Measurements from ENCODE around the gene FDXACB1.

Gene FDXACB1

DNA sequence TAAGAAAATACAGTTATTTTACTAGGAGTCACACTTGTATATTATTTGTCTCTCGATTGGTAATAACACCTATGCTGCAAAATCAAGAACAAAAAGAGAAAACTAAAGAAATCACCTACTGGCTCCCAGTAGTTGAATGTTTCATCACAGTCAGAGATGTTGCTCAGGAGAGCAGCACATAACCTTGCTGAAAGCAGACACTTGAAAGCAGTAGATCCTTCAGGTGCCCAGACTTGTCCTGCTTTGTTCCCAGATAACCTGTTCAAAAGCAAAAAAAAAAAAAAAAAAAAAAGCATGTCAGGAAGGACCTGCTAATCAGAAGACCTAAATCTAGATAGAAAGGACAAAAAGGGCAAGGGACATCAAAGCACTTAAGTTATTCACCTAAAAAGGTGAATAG, 8.9 kb downstream of the FDXACB1 start:
- H3K36me3 ChIP-seq (ENCODE audit: control insufficient read depth in 1 of 2, insufficient read depth in 2 of 2, low read length in 2 of 2), result peaks cover 12 to 35% of the 10 kb centered on the region in 2 donors
- H3K4me1 ChIP-seq (ENCODE audit: control insufficient read depth in 1 of 2, insufficient read depth in 2 of 2, low read length in 2 of 2), result peaks cover 7 to 8% of the 10 kb centered on the region in 2 donors
- no peaks in the 10 kb centered on the region for H3K9me3 ChIP-seq (ENCODE audit: control insufficient read depth in 1 of 2, low read length in 2 of 2)
- no peaks in the 10 kb centered on the region for H3K27me3 ChIP-seq (ENCODE audit: low read depth, low read length)
- H3K27ac ChIP-seq (ENCODE audit: low read length), result no peak overlapping the region
- peak overlapping the region; percentile 92 for H3K4me3 ChIP-seq (ENCODE audit: low read depth in 1 of 2, low read length in 2 of 2)

DNA sequence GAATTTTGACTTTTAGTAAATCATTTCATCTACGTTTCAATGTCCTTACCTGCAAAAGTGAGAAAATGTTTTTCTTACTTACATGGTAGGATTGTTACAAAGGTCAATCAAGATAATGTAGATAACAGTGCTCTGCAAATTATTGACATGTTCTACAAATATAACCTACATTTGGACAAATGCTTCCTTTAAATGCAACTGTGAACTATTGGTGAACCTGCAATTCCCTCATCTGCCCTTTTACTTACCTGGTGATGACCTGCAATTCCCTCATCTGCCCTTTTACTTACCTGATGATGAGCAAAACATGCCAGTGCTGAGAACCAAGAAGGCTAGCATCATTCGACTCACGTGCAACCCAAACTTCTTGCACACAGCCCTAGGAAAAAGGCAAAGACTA, 18.7 kb downstream of the FDXACB1 start:
- Histone ChIP-seq H3K4me3 (ENCODE audit: low read depth in 1 of 2, low read length in 2 of 2) (no peak overlapping the region), H3K27me3 (ENCODE audit: low read depth, low read length) (no peaks in the 10 kb centered on the region), H3K36me3 (ENCODE audit: control insufficient read depth in 1 of 2, insufficient read depth in 2 of 2, low read length in 2 of 2) (peaks cover 31 to 58% of the 10 kb centered on the region in 2 donors), H3K9me3 (ENCODE audit: control insufficient read depth in 1 of 2, low read length in 2 of 2) (no peaks in the 10 kb centered on the region), H3K27ac (ENCODE audit: low read length) (no peak overlapping the region), H3K4me1 (ENCODE audit: control insufficient read depth in 1 of 2, insufficient read depth in 2 of 2, low read length in 2 of 2) (no peaks in the 10 kb centered on the region)

DNA sequence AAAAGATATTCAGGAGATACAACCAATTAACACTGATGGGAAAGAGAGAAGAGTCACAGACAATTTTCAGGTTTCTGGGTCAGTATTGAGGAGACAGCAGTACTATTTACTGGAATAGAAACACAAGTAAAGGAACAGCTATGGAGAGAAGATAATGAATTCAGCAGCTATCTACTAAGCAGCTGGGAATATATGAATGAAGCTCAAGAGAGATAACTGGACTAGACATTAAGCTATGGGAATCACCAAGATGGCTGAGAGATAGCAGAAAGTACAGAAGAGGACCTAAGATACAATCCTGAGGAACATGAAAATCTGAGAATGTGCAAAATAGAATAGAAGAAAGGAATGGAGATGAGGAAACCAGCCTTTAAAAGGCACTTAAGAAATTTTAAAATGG, 23.5 kb downstream of the FDXACB1 start:
- Histone ChIP-seq H3K36me3 (ENCODE audit: control insufficient read depth in 1 of 2, insufficient read depth in 2 of 2, low read length in 2 of 2) (peaks cover 52 to 67% of the 10 kb centered on the region in 2 donors), H3K4me3 (ENCODE audit: low read depth in 1 of 2, low read length in 2 of 2) (no peak overlapping the region)

DNA sequence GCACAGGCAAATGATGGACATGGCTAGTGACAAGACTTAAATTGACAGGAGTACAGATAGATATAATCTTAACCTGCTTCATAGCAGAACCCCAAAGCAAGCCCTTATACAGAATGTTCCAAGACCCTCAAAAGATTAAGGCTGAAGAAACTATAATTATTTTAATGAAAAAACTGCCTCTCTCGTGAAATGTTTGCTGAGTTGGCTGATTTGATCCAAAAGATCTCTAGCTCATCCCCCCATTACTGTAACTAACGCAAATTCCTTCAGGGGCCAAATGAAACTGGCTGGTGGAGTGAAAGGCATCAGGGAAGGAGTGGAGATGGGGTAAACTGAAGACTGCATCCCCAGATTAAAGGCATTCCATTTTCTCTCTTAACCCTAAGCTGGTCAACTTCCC, 26.9 kb downstream of the FDXACB1 start:
- Histone ChIP-seq H3K27me3 (ENCODE audit: low read depth, low read length) (no peaks in the 10 kb centered on the region), H3K4me1 (ENCODE audit: control insufficient read depth in 1 of 2, insufficient read depth in 2 of 2, low read length in 2 of 2) (no peaks in the 10 kb centered on the region), H3K9me3 (ENCODE audit: control insufficient read depth in 1 of 2, low read length in 2 of 2) (no peaks in the 10 kb centered on the region), H3K27ac (ENCODE audit: low read length) (no peak overlapping the region), H3K4me3 (ENCODE audit: low read depth in 1 of 2, low read length in 2 of 2) (no peak overlapping the region), H3K36me3 (ENCODE audit: control insufficient read depth in 1 of 2, insufficient read depth in 2 of 2, low read length in 2 of 2) (peaks cover 35 to 60% of the 10 kb centered on the region in 2 donors)

More for the DNA sequence above, 23.5 kb downstream of the FDXACB1 start:
- Histone ChIP-seq H3K4me1 (ENCODE audit: control insufficient read depth in 1 of 2, insufficient read depth in 2 of 2, low read length in 2 of 2) (no peaks in the 10 kb centered on the region), H3K27ac (ENCODE audit: low read length) (no peak overlapping the region), H3K27me3 (ENCODE audit: low read depth, low read length) (no peaks in the 10 kb centered on the region), H3K9me3 (ENCODE audit: control insufficient read depth in 1 of 2, low read length in 2 of 2) (no peaks in the 10 kb centered on the region)

DNA sequence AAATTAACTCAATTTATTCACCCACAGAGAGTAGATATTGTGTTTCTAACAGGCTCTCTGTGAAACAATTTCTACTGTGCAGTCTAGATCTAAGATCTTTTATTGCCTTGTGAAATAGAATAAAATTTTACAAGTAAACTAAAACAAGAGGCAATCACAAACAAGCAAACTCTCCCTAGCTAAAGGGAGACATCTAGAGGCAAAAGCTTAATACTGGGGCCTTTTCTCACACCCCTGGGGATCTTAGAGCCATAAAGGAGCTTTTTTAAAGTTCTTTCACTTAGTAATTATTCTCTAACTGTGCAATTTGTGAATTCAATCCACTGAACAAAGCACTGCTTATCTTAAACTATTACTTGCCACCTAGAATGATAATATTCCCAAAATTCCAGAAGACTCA, 27.3 kb downstream of the FDXACB1 start:
- Histone ChIP-seq H3K36me3 (ENCODE audit: control insufficient read depth in 1 of 2, insufficient read depth in 2 of 2, low read length in 2 of 2) (peaks cover 35 to 58% of the 10 kb centered on the region in 2 donors), H3K4me3 (ENCODE audit: low read depth in 1 of 2, low read length in 2 of 2) (no peak overlapping the region), H3K9me3 (ENCODE audit: control insufficient read depth in 1 of 2, low read length in 2 of 2) (no peaks in the 10 kb centered on the region), H3K27ac (ENCODE audit: low read length) (no peak overlapping the region), H3K4me1 (ENCODE audit: control insufficient read depth in 1 of 2, insufficient read depth in 2 of 2, low read length in 2 of 2) (no peaks in the 10 kb centered on the region), H3K27me3 (ENCODE audit: low read depth, low read length) (no peaks in the 10 kb centered on the region)

DNA sequence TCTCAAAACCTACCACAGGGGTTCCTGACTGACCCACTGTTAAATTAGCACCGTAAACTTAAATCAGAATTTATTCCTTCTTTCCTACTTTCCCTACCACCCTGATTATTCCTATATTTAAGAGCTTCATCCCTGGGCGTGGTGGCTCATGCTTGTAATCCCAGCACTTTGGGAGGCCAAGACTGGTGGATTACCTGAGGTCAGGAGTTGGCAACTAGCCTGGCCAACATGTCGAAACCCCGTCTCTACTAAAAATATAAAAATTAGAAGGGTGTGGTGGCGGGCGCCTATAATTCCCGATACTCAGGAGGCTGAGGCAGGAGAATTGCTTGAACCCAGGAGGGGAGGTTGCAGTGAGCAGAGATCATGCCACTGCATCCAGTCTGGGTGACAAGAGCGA, 27.9 kb downstream of the FDXACB1 start:
- peaks cover 35 to 59% of the 10 kb centered on the region in 2 donors for H3K36me3 ChIP-seq (ENCODE audit: control insufficient read depth in 1 of 2, insufficient read depth in 2 of 2, low read length in 2 of 2)
- H3K27ac ChIP-seq (ENCODE audit: low read length), result no peak overlapping the region
- H3K4me1 ChIP-seq (ENCODE audit: control insufficient read depth in 1 of 2, insufficient read depth in 2 of 2, low read length in 2 of 2), result no peaks in the 10 kb centered on the region
- H3K4me3 ChIP-seq (ENCODE audit: low read depth in 1 of 2, low read length in 2 of 2), result no peak overlapping the region
- H3K27me3 ChIP-seq (ENCODE audit: low read depth, low read length), result no peaks in the 10 kb centered on the region
- H3K9me3 ChIP-seq (ENCODE audit: control insufficient read depth in 1 of 2, low read length in 2 of 2), result no peaks in the 10 kb centered on the region

DNA sequence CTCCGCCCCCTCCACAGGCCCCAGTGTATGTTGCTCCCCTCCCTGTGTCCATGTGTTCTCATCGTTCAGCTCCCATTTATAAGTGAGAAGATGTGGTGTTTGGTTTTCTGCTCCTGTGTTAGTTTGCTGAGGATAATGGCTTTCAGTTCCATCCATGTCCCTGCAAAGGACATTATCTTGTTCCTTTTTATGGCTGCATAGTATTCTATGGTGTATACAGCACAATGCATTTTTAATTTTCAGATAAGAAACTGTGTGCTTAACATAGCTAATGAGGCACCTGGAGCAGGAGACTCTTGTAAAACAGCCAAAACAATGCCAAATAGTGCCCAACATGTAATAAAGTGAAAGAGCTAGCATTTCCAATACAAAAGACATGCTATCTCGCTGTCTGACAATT, 29.3 kb downstream of the FDXACB1 start:
- no peak overlapping the region for H3K27ac ChIP-seq (ENCODE audit: low read length)
- peaks cover 27 to 62% of the 10 kb centered on the region in 2 donors for H3K36me3 ChIP-seq (ENCODE audit: control insufficient read depth in 1 of 2, insufficient read depth in 2 of 2, low read length in 2 of 2)
- H3K4me1 ChIP-seq (ENCODE audit: control insufficient read depth in 1 of 2, insufficient read depth in 2 of 2, low read length in 2 of 2), result no peaks in the 10 kb centered on the region
- H3K4me3 ChIP-seq (ENCODE audit: low read depth in 1 of 2, low read length in 2 of 2), result no peak overlapping the region
- no peaks in the 10 kb centered on the region for H3K27me3 ChIP-seq (ENCODE audit: low read depth, low read length)
- H3K9me3 ChIP-seq (ENCODE audit: control insufficient read depth in 1 of 2, low read length in 2 of 2), result no peaks in the 10 kb centered on the region

DNA sequence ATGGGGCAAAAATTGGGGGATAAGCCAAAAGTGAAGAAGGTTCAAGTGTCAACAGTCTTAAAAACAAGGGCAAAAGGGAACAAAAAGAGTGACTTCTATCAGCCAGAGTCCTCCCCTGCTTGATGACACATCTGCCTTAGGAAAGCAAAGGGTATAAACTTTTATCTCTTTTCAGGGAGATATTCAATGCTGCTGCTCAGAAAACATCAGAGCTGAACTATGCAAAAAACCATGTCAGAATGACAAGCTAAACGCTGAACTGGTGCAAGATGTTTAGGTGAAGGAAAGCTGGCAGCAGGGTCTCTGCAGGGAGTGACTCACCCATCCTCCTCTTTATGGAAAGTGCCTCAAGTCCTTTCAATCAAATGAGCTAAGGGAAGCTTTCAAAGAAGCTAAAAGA, 32.3 kb downstream of the FDXACB1 start:
- Histone ChIP-seq H3K9me3 (ENCODE audit: control insufficient read depth in 1 of 2, low read length in 2 of 2) (no peaks in the 10 kb centered on the region), H3K27me3 (ENCODE audit: low read depth, low read length) (no peaks in the 10 kb centered on the region), H3K4me3 (ENCODE audit: low read depth in 1 of 2, low read length in 2 of 2) (no peak overlapping the region), H3K36me3 (ENCODE audit: control insufficient read depth in 1 of 2, insufficient read depth in 2 of 2, low read length in 2 of 2) (peaks cover 21 to 54% of the 10 kb centered on the region in 2 donors), H3K27ac (ENCODE audit: low read length) (no peak overlapping the region), H3K4me1 (ENCODE audit: control insufficient read depth in 1 of 2, insufficient read depth in 2 of 2, low read length in 2 of 2) (no peaks in the 10 kb centered on the region)

DNA sequence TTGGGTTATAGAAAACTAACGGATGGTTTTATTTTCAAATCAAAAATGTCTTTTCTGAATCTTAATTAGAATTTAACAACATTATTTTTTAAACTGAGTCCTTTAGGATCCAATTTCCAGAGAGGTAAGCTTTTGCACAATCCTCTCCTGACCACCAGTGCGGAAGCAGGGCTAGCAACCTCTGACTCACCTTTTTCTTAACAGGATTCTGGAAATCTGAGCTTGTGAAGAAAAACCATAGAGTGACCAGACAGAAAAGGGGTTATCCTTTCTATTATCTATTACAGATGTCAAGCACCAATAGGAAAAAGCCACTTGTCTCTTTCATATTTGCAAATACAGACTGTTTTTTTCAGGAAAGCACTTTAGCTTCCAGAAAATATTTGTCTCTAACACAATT, 32.9 kb downstream of the FDXACB1 start:
- Histone ChIP-seq H3K9me3 (ENCODE audit: control insufficient read depth in 1 of 2, low read length in 2 of 2) (no peaks in the 10 kb centered on the region), H3K27me3 (ENCODE audit: low read depth, low read length) (no peaks in the 10 kb centered on the region), H3K27ac (ENCODE audit: low read length) (no peak overlapping the region), H3K4me3 (ENCODE audit: low read depth in 1 of 2, low read length in 2 of 2) (no peak overlapping the region), H3K36me3 (ENCODE audit: control insufficient read depth in 1 of 2, insufficient read depth in 2 of 2, low read length in 2 of 2) (peaks cover 18 to 53% of the 10 kb centered on the region in 2 donors), H3K4me1 (ENCODE audit: control insufficient read depth in 1 of 2, insufficient read depth in 2 of 2, low read length in 2 of 2) (peaks cover 0 to 4% of the 10 kb centered on the region in 2 donors)

DNA sequence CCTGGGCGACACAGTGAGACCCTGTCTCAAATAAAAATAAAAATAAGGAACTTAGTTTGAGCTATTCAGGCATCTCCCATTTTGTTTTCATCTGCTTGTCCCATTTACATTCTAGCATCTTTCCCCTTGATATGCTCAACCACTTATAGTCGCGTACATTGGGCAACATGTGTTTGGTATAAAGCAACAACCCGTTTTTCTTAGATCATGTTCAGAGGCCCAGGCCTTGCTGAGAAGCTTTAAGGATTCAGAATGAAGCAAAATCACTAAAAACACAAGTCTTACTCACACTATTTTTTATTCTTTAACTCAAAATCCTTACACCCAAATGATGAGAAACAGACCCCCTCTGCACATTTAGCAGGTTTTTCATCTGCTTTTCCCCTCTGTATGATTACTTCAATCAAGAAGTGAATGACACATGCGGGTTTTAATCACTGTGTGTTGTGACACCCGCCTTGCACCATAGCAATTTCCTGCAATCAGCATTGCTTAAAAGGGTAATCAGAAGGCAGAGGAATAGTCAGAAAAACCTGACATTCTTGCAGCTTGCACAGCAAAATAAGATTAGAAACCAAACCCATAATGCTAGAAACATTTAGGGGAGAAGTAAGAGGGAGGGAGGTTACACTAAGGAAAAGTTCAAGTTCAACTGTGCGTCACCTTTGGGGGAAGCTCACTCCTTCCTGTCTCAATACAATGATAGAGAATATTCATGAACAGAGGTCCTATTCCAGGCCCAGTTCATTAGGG, 33.5 kb downstream of the FDXACB1 start:
- Histone ChIP-seq H3K9me3 (ENCODE audit: control insufficient read depth in 1 of 2, low read length in 2 of 2) (no peaks in the 10 kb centered on the region), H3K27ac (ENCODE audit: low read length) (no peak overlapping the region), H3K4me3 (ENCODE audit: low read depth in 1 of 2, low read length in 2 of 2) (no peak overlapping the region), H3K27me3 (ENCODE audit: low read depth, low read length) (no peaks in the 10 kb centered on the region), H3K4me1 (ENCODE audit: control insufficient read depth in 1 of 2, insufficient read depth in 2 of 2, low read length in 2 of 2) (peaks cover under 1 to 5% of the 10 kb centered on the region in 2 donors), H3K36me3 (ENCODE audit: control insufficient read depth in 1 of 2, insufficient read depth in 2 of 2, low read length in 2 of 2) (peaks cover 18 to 49% of the 10 kb centered on the region in 2 donors)

DNA sequence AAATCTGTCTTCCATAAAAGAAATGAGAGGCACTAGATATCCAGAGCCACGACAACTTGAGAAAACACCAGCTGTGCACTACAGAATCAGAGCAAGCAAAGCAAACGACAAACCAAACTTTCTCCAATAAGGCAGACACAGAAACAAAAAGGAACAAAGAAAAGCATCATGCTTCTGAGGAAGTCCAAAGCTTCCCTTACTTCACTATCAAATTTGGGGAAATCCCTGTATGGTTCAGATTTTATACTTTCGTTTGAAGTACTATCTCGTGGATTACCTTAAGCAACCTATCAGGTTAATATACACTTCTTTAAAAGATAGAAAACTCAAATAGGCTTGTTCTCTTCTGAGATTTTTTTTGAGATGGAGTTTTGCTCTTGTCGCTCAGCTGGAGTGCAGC, 35.3 kb downstream of the FDXACB1 start:
- Histone ChIP-seq H3K4me1 (ENCODE audit: control insufficient read depth in 1 of 2, insufficient read depth in 2 of 2, low read length in 2 of 2) (peaks cover 4 to 5% of the 10 kb centered on the region in 2 donors), H3K27me3 (ENCODE audit: low read depth, low read length) (no peaks in the 10 kb centered on the region), H3K27ac (ENCODE audit: low read length) (no peak overlapping the region), H3K9me3 (ENCODE audit: control insufficient read depth in 1 of 2, low read length in 2 of 2) (no peaks in the 10 kb centered on the region), H3K4me3 (ENCODE audit: low read depth in 1 of 2, low read length in 2 of 2) (no peak overlapping the region), H3K36me3 (ENCODE audit: control insufficient read depth in 1 of 2, insufficient read depth in 2 of 2, low read length in 2 of 2) (peaks cover 23 to 45% of the 10 kb centered on the region in 2 donors)

Data from muscle layer of duodenum (tissue), 2 donors.